ENCODE results near the gene RANBP10.
"Not testable (repeated sequence)": the region's sequence is repeated elsewhere in the genome, so short reads cannot be mapped to it uniquely, and the experiment has no call there.

RANBP10 gene

GRCh38 chr16:67761924-67762323, 44.4 kb downstream of the RANBP10 start:
- CTCF ChIA-PET, result interaction anchor here (0.6 to 1.1 kb wide), 2 partner anchors 40 to 157 kb away, joined by 3 read pairs; no protein-coding TSS in a partner anchor
- no peak for DNase-seq
- Mint-ChIP-seq H3K4me1 (peaks cover 19% of the 10 kb centered on the region), H3K27me3 (no peaks in the 10 kb centered on the region), H3K36me3 (peaks cover 18% of the 10 kb centered on the region), H3K4me3 (no peak overlapping the region), H3K27ac (no peak overlapping the region), H3K9me3 (no peaks in the 10 kb centered on the region)

GRCh38 chr16:67760956-67761230, 45.5 kb downstream of the RANBP10 start:
- H3K27me3 Mint-ChIP-seq, result no peaks in the 10 kb centered on the region
- peak overlapping the region; percentile 70 for H3K27ac Mint-ChIP-seq
- CTCF ChIA-PET, result interaction anchor here (1.1 kb wide), 1 partner anchor 41 kb away, joined by 3 read pairs; no protein-coding TSS in a partner anchor
- peaks cover 19% of the 10 kb centered on the region for H3K4me1 Mint-ChIP-seq
- H3K36me3 Mint-ChIP-seq, result peaks cover 13% of the 10 kb centered on the region
- DNase-seq, result no peak
- no peak overlapping the region for H3K4me3 Mint-ChIP-seq
- no peaks in the 10 kb centered on the region for H3K9me3 Mint-ChIP-seq

DNA sequence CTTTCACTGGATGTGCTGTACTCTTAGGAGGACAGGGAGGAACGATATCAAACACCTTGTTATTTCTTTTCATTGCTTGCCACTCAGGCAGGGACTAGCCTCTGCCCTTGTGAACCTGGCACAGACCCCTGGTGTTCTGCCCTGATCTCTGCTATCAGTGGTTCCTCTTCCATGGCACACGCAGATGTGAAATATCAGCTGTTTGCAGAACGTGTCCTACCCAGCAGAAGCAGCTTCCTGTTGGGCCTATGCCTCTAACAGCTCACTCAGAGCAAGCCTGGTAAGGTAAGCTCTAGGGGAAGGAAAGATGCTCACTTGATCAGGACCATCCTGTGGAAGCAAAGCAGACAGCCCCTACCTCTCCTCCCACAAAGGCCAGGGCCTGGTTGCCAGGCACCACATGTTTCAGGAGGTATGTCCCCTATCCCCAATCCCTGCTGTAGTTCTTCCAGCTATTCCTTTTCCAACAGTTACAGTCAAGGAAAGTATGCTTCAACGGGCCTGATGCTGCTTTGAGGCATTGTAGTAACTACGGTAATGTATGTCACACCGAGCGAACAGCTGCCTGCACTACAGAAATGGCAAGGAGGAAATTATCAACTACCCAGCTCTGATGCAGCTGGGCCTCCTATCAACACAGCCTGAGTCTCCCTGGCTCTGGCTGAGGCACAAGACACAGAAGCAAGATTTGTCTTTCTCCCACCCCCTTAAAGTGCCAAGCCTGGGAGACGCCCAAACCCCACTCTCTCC, 46.0 kb downstream of the RANBP10 start:
- Mint-ChIP-seq H3K27ac (peak overlapping the region; percentile 70), H3K27me3 (no peaks in the 10 kb centered on the region), H3K9me3 (no peaks in the 10 kb centered on the region), H3K4me3 (no peak overlapping the region), H3K4me1 (peaks cover 19% of the 10 kb centered on the region), H3K36me3 (peaks cover 13% of the 10 kb centered on the region)
- DNase-seq, result no peak
- CTCF ChIA-PET, result no interaction called here

- CTCF ChIA-PET, result no interaction called here
- H3K27me3 Mint-ChIP-seq, result no peaks in the 10 kb centered on the region
- no peak for DNase-seq
- H3K27ac Mint-ChIP-seq, result no peak overlapping the region
- H3K4me3 Mint-ChIP-seq, result no peak overlapping the region
- peaks cover 19% of the 10 kb centered on the region for H3K4me1 Mint-ChIP-seq
- H3K36me3 Mint-ChIP-seq, result peaks cover 15% of the 10 kb centered on the region
- H3K9me3 Mint-ChIP-seq, result no peaks in the 10 kb centered on the region
Observed at GRCh38 chr16:67758966-67759365, 47.4 kb downstream of the RANBP10 start.

GRCh38 chr16:67758006-67758405, 48.4 kb downstream of the RANBP10 start:
- no peaks in the 10 kb centered on the region for H3K9me3 Mint-ChIP-seq
- no peaks in the 10 kb centered on the region for H3K27me3 Mint-ChIP-seq
- H3K4me3 Mint-ChIP-seq, result no peak overlapping the region
- CTCF ChIA-PET, result no interaction called here
- peaks cover 19% of the 10 kb centered on the region for H3K4me1 Mint-ChIP-seq
- no peak overlapping the region for H3K27ac Mint-ChIP-seq
- H3K36me3 Mint-ChIP-seq, result peaks cover 17% of the 10 kb centered on the region
- no peak for DNase-seq

DNA sequence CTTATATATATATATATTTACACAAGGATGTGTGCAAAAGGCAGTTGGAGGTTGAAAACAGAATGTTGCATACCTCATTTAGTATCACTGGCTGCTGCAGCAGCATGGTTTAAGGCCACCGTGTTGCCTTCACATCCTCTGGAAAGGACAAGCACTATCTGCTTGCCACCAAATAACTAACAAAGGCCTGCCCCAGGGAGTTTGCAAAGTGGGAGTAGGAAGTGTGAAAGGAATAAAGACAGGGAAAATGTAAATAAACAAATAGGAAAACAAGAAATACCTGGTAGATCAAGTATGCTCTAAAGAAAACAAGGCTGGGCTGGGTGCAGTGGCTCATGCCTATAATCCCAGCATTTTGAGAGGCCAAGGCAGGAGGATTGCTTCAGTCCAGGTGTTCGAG, 53.7 kb downstream of the RANBP10 start:
- H3K9me3 Mint-ChIP-seq, result no peaks in the 10 kb centered on the region
- no peaks in the 10 kb centered on the region for H3K27me3 Mint-ChIP-seq
- no peak overlapping the region for H3K27ac Mint-ChIP-seq
- no peak for DNase-seq
- CTCF ChIA-PET, result no interaction called here
- H3K36me3 Mint-ChIP-seq, result peaks cover 6% of the 10 kb centered on the region
- no peaks in the 10 kb centered on the region for H3K4me1 Mint-ChIP-seq
- H3K4me3 Mint-ChIP-seq, result no peak overlapping the region

- CTCF ChIA-PET, result interaction anchor here (1.2 kb wide), 1 partner anchor 178 kb away, joined by 3 read pairs; no protein-coding TSS in a partner anchor
- not testable (repeated sequence) for H3K4me3 Mint-ChIP-seq, DNase-seq, H3K9me3 Mint-ChIP-seq, H3K4me1 Mint-ChIP-seq, H3K27ac Mint-ChIP-seq, H3K36me3 Mint-ChIP-seq, H3K27me3 Mint-ChIP-seq
Observed at GRCh38 chr16:67751331-67751730, 55.0 kb downstream of the RANBP10 start.

- H3K27ac Mint-ChIP-seq, result no peak overlapping the region
- H3K36me3 Mint-ChIP-seq, result peaks cover 6% of the 10 kb centered on the region
- H3K9me3 Mint-ChIP-seq, result no peaks in the 10 kb centered on the region
- no peak for DNase-seq
- no peaks in the 10 kb centered on the region for H3K4me1 Mint-ChIP-seq
- H3K27me3 Mint-ChIP-seq, result no peaks in the 10 kb centered on the region
- no peak overlapping the region for H3K4me3 Mint-ChIP-seq
- CTCF ChIA-PET, result interaction anchor here (1.2 kb wide), 1 partner anchor 179 kb away, joined by 3 read pairs; no protein-coding TSS in a partner anchor
Observed at GRCh38 chr16:67750466-67750865, 55.9 kb downstream of the RANBP10 start.

DNA sequence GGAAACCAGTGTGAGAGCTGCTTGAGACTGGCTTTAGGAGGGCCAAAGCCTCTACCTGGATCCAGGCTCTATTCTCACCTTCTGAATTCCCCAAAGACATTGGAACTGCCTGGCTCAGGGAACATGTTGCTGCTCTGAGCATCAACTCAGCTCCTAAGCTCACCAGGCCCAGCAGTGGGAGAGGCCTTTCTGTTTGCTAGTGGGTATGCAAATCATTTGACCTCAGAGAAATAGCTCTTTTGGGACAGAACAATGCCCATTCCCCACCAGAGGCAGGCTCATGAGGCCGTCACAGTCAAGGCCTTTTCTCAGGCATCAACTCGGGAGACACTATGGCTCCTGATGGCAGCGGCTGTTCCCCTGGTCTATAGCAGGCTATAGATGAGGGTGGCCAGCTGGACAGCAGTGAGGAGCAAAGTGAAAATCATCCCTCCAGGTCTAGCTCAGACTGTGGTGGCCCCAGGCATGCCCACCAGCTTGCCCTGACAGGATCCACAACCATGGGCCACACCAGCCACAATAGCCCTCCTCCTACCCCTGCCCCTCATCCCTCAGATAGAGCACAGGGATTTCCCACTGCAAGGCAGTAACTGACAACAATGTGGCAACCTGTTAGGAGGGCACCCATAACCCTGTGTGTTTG, 56.8 kb downstream of the RANBP10 start:
- Mint-ChIP-seq H3K27ac (no peak overlapping the region), H3K4me1 (no peaks in the 10 kb centered on the region), H3K36me3 (peaks cover 7% of the 10 kb centered on the region), H3K4me3 (no peak overlapping the region), H3K27me3 (no peaks in the 10 kb centered on the region), H3K9me3 (no peaks in the 10 kb centered on the region)
- no peak for DNase-seq
- CTCF ChIA-PET, result no interaction called here

- no peak for DNase-seq
- Mint-ChIP-seq H3K4me3 (no peak overlapping the region), H3K27ac (peak overlapping the region; percentile 2), H3K4me1 (no peaks in the 10 kb centered on the region), H3K36me3 (peaks cover 7% of the 10 kb centered on the region), H3K9me3 (no peaks in the 10 kb centered on the region), H3K27me3 (no peaks in the 10 kb centered on the region)
- CTCF ChIA-PET, result no interaction called here
Observed at GRCh38 chr16:67748834-67749233, 57.5 kb downstream of the RANBP10 start.

GRCh38 chr16:67746846-67747245, 59.5 kb downstream of the RANBP10 start:
- no peak for DNase-seq
- no peak overlapping the region for H3K4me3 Mint-ChIP-seq
- CTCF ChIA-PET, result no interaction called here
- H3K36me3 Mint-ChIP-seq, result peaks cover 13% of the 10 kb centered on the region
- H3K9me3 Mint-ChIP-seq, result no peaks in the 10 kb centered on the region
- H3K4me1 Mint-ChIP-seq, result no peaks in the 10 kb centered on the region
- H3K27me3 Mint-ChIP-seq, result no peaks in the 10 kb centered on the region
- no peak overlapping the region for H3K27ac Mint-ChIP-seq

GRCh38 chr16:67741118-67741517, 65.2 kb downstream of the RANBP10 start:
- CTCF ChIA-PET, result interaction anchor here (0.8 kb wide), 1 partner anchor 76 kb away, joined by 3 read pairs; no protein-coding TSS in a partner anchor
- no peak overlapping the region for H3K4me3 Mint-ChIP-seq
- no peaks in the 10 kb centered on the region for H3K27me3 Mint-ChIP-seq
- peaks cover 2% of the 10 kb centered on the region for H3K4me1 Mint-ChIP-seq
- peaks cover 19% of the 10 kb centered on the region for H3K36me3 Mint-ChIP-seq
- H3K9me3 Mint-ChIP-seq, result no peaks in the 10 kb centered on the region
- no peak overlapping the region for H3K27ac Mint-ChIP-seq
- DNase-seq, result no peak

GRCh38 chr16:67740391-67740790, 66.0 kb downstream of the RANBP10 start:
- no peaks in the 10 kb centered on the region for H3K27me3 Mint-ChIP-seq
- CTCF ChIA-PET, result no interaction called here
- H3K4me3 Mint-ChIP-seq, result no peak overlapping the region
- peaks cover 19% of the 10 kb centered on the region for H3K36me3 Mint-ChIP-seq
- peaks cover 2% of the 10 kb centered on the region for H3K4me1 Mint-ChIP-seq
- DNase-seq, result no peak
- H3K9me3 Mint-ChIP-seq, result no peaks in the 10 kb centered on the region
- H3K27ac Mint-ChIP-seq, result no peak overlapping the region

GRCh38 chr16:67736858-67737257, 69.5 kb downstream of the RANBP10 start:
- peaks cover 9% of the 10 kb centered on the region for H3K36me3 Mint-ChIP-seq
- no peaks in the 10 kb centered on the region for H3K27me3 Mint-ChIP-seq
- no peaks in the 10 kb centered on the region for H3K9me3 Mint-ChIP-seq
- no peak overlapping the region for H3K4me3 Mint-ChIP-seq
- peak overlapping the region; percentile 42 for H3K27ac Mint-ChIP-seq
- DNase-seq, result no peak
- peaks cover 2% of the 10 kb centered on the region for H3K4me1 Mint-ChIP-seq
- CTCF ChIA-PET, result no interaction called here

DNA sequence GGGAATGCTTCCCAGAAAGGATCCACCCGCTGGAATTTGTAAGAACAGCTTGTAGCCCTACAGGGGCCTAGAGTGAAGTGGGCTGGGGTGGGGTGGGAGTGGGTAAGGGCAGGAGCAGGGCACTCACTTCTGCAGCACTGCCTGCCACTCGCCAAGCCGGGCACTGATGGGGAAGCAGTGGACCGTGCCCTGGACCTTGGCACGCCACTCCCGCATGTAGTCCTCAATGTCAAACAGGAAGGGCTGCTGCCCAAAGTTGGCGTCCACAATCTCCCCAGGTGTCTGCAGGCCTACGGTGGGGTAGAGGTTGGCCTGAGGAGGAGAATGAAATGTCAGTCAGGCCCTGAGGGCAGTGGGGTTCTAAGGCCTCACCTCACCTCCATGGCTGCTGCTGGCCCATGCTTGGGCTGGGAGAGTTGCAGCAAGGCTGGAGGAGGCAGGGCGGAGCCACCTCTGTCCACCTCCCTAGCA, 71.6 kb downstream of the RANBP10 start:
- Mint-ChIP-seq H3K27me3 (no peaks in the 10 kb centered on the region), H3K4me1 (peaks cover 2% of the 10 kb centered on the region), H3K36me3 (peaks cover 16% of the 10 kb centered on the region), H3K27ac (no peak overlapping the region), H3K9me3 (no peaks in the 10 kb centered on the region), H3K4me3 (no peak overlapping the region)
- CTCF ChIA-PET, result no interaction called here
- DNase-seq, result no peak

All from activated naive CD4-positive, alpha-beta T cell treated with anti-CD3 and anti-CD28 coated beads, Interleukin-2, amount 10 ng/mL, durations not matched to agents 7 days and 5 days (primary cell).